HCT116 (cell line): Measurements from ENCODE around the gene CD248. TPM values are rescaled to one million over a fixed set of nuclear protein-coding genes. Genes with fewer than 3 reads are reported as not detected.
A peak's percentile ranks its signal among the peaks of the same experiment; 100 is the strongest.

ENCODE experiments used
- ATAC-seq: fragments of 200-7000 bp; cut with Tn5 transposase; 2 replicates; pipeline ENCODE4 v1.9.1; 2020; ENCODE audit warnings: mild to moderate bottlenecking, moderate library complexity
- BruUV-seq: library from RNA; stranded (reverse); fragments of 400-500 nt; replicated peaks from 2 replicates; lab custom pipeline; 2021; lab: Mats Ljungman, UMichigan
- CTCF ChIA-PET: fragments of 300-600 bp; sonication (Branson Sonifier 250); formaldehyde crosslinking; loops from one replicate; lab custom pipeline; 2021; ENCODE audit warnings: antibody characterized with exemption; lab: Charles Lee
- POLR2A ChIA-PET: fragments of 300-600, 350-600 bp; sonication (Branson Sonifier 250); formaldehyde crosslinking; loops from one replicate; lab custom pipeline; 2021; ENCODE audit warnings: antibody characterized with exemption; lab: Charles Lee
- RAD21 ChIA-PET, 2 experiments: fragments of 300-600 bp; sonication (Branson Sonifier 250); formaldehyde crosslinking; loops; one replicate each; lab custom pipeline; 2023; ENCODE audit warnings: low total read pairs in 2 of 2; ENCODE audit not compliant: uncharacterized antibody in 2 of 2, unreplicated experiment in 2 of 2, low non-redundant PET in 1 of 2; lab: Charles Lee
- DNase-seq: peaks from one replicate; pipeline ENCODE4 v3.0.0-alpha.2; 2010; ENCODE audit warnings: low read depth, low spot score
- H2AFZ ChIP-seq: fragments of 200-600 bp; shearing (Covaris generic), sonication (generic); 2 replicates; pipeline ENCODE4 v1.6.1; 2017; ENCODE audit warnings: low read depth, mixed run types, mixed read lengths, antibody characterized with exemption, low read length; ENCODE audit not compliant: poor library complexity, severe bottlenecking
- H3K27ac ChIP-seq: 2 replicates; pipeline ENCODE4 v1.5.1; 2012; ENCODE audit warnings: low read depth, low read length
- H3K27me3 ChIP-seq: fragments of 200-600 bp; sonication (generic); 2 replicates; pipeline ENCODE4 v1.6.1; 2016; ENCODE audit warnings: mixed run types, low read length, mixed read lengths; ENCODE audit not compliant: insufficient read depth
- H3K36me3 ChIP-seq, 2 experiments: fragments of 200-500 bp in 1 of 2; fragments of 200-600 bp in 1 of 2; sonication (Bioruptor generic) in 1 of 2; sonication (generic) in 1 of 2; 2 replicates each; pipeline versions ENCODE4 v1.5.1 to v1.6.1; 2014 to 2016; ENCODE audit warnings: low read length in 2 of 2, inconsistent platforms in 1 of 2, mixed read lengths in 1 of 2, mixed run types in 1 of 2; ENCODE audit not compliant: insufficient read depth in 2 of 2, control insufficient read depth in 1 of 2
- H3K4me1 ChIP-seq, 2 experiments: fragments of 200-600 bp in 1 of 2; sonication (generic) in 1 of 2; 2 replicates each; pipeline versions ENCODE4 v1.5.1 to v1.6.1; 2012 to 2017; ENCODE audit warnings: low read length in 2 of 2, inconsistent platforms in 1 of 2, mild to moderate bottlenecking in 1 of 2, mixed read lengths in 1 of 2, mixed run types in 1 of 2, moderate library complexity in 1 of 2; ENCODE audit not compliant: insufficient read depth in 2 of 2, control insufficient read depth in 1 of 2
- H3K4me2 ChIP-seq: fragments of 200-600 bp; sonication (generic); 2 replicates; pipeline ENCODE4 v1.6.1; 2017; ENCODE audit warnings: mixed run types, low read length, mixed read lengths
- H3K4me3 ChIP-seq, 2 experiments: fragments of 200-600 bp in 1 of 2; sonication (generic) in 1 of 2; replicated peaks in 1 of 2; 2 replicates each; pipeline ENCODE4 v1.5.1; 2011 to 2016; ENCODE audit warnings: low read length in 2 of 2, control low read depth in 1 of 2, low read depth in 1 of 2, mild to moderate bottlenecking in 1 of 2, mixed read lengths in 1 of 2, mixed run types in 1 of 2
- H3K79me2 ChIP-seq: fragments of 200-600 bp; sonication (generic); 2 replicates; pipeline ENCODE4 v1.6.1; 2017; ENCODE audit warnings: mild to moderate bottlenecking, mixed run types, low read length, moderate library complexity, mixed read lengths; ENCODE audit not compliant: insufficient read depth
- H3K9ac ChIP-seq: fragments of 200-600 bp; sonication (generic); 2 replicates; pipeline ENCODE4 v1.6.1; 2016; ENCODE audit warnings: low read length, mixed read lengths
- H3K9me2 ChIP-seq: fragments of 200-600 bp; sonication (generic), shearing (Covaris generic); 2 replicates; pipeline ENCODE4 v1.6.1; 2017; ENCODE audit warnings: mixed run types, mild to moderate bottlenecking, moderate library complexity; ENCODE audit not compliant: insufficient read depth
- H3K9me3 ChIP-seq, 2 experiments: fragments of 200-500 bp in 1 of 2; fragments of 200-600 bp in 1 of 2; sonication (Bioruptor generic) in 1 of 2; sonication (generic) in 1 of 2; 2 replicates each; pipeline ENCODE4 v1.6.1; 2014 to 2017; ENCODE audit warnings: low read length in 2 of 2, mixed read lengths in 2 of 2, inconsistent platforms in 1 of 2, low read depth in 1 of 2, mild to moderate bottlenecking in 1 of 2, mixed run types in 1 of 2, moderate library complexity in 1 of 2; ENCODE audit not compliant: control insufficient read depth in 1 of 2, insufficient read depth in 1 of 2
- H4K20me1 ChIP-seq: fragments of 200-600 bp; sonication (generic), shearing (Covaris generic); 2 replicates; pipeline ENCODE4 v1.6.1; 2017; ENCODE audit warnings: mixed run types, mild to moderate bottlenecking, moderate library complexity; ENCODE audit not compliant: insufficient read depth
- ATF3 ChIP-seq: IDR thresholded peaks from 2 replicates; pipeline ENCODE4 v1.6.1; 2012
- CBX3 ChIP-seq: IDR thresholded peaks from 2 replicates; pipeline ENCODE4 v1.6.1; 2012; ENCODE audit warnings: low read depth
- CEBPB ChIP-seq: IDR thresholded peaks from 2 replicates; pipeline ENCODE4 v1.6.1; 2012; ENCODE audit warnings: low read depth
- EGR1 ChIP-seq: IDR thresholded peaks from 2 replicates; pipeline ENCODE4 v1.6.1; 2012; ENCODE audit warnings: low read depth
- EZH2phosphoT487 ChIP-seq: fragments of 200-600 bp; IDR thresholded peaks from 2 replicates; pipeline ENCODE4 v1.6.1; 2018; ENCODE audit warnings: antibody characterized with exemption, borderline replicate concordance
- FOSL1 ChIP-seq: IDR thresholded peaks from 2 replicates; pipeline ENCODE4 v1.6.1; 2012; ENCODE audit warnings: low read depth
- POLR2A ChIP-seq: IDR thresholded peaks from 2 replicates; pipeline ENCODE4 v1.7.0; 2011; ENCODE audit warnings: borderline replicate concordance; ENCODE audit not compliant: insufficient read depth, insufficient read length; ENCODE audit errors: extremely low read depth
- RAD21 ChIP-seq: IDR thresholded peaks from 2 replicates; pipeline ENCODE4 v1.6.1; 2012; ENCODE audit warnings: low read depth, mild to moderate bottlenecking
- SIN3A ChIP-seq: IDR thresholded peaks from 2 replicates; pipeline ENCODE4 v1.6.1; 2012; ENCODE audit warnings: low read depth
- SP1 ChIP-seq: IDR thresholded peaks from 2 replicates; pipeline ENCODE4 v1.6.1; 2012; ENCODE audit warnings: low read depth
- SRF ChIP-seq: IDR thresholded peaks from 2 replicates; pipeline ENCODE4 v1.6.1; 2012; ENCODE audit warnings: low read depth
- TCF7L2 ChIP-seq: IDR thresholded peaks from 2 replicates; pipeline ENCODE4 v1.7.0; 2011; ENCODE audit warnings: borderline replicate concordance, inconsistent platforms; ENCODE audit not compliant: insufficient read depth, insufficient read length; ENCODE audit errors: extremely low read depth
- ZBTB33 ChIP-seq: IDR thresholded peaks from 2 replicates; pipeline ENCODE4 v1.6.1; 2011; ENCODE audit warnings: mild to moderate bottlenecking, low read length, moderate library complexity; ENCODE audit not compliant: insufficient replicate concordance; ENCODE audit errors: extremely low read depth
- ZFX ChIP-seq: fragments of 450-650 bp; IDR thresholded peaks from 2 replicates; pipeline ENCODE4 v1.6.1; 2017
- ZNF274 ChIP-seq: fragments of 200-500 bp; sonication (Bioruptor generic); IDR thresholded peaks from 2 replicates; pipeline ENCODE4 v1.6.1; 2014; ENCODE audit warnings: mild to moderate bottlenecking, low read depth, low read length, inconsistent platforms
- intact Hi-C: fragments of 100-400 bp; cut with micrococcal nuclease; formaldehyde crosslinking; loops from 2 replicates; pipeline ENCODE4 v1.10.0; 2022
- total RNA-seq: library from RNA; stranded (reverse); gene quantifications from one replicate; pipeline ENCODE4 v1.2.1, GENCODE V29; 2021; ENCODE audit not compliant: unreplicated experiment
- TF ChIP-seq, protein P1 (sequence below), 3 experiments: fragments of 200-600 bp in 1 of 3; sonication (generic) in 1 of 3; IDR thresholded peaks in 2 of 3; conservative IDR thresholded peaks in 1 of 3; 2 replicates each; pipeline ENCODE4 v1.5.1; 2012 to 2017; ENCODE audit warnings: low read depth in 2 of 3, low read length in 2 of 3, antibody characterized with exemption in 1 of 3, borderline replicate concordance in 1 of 3, control low read depth in 1 of 3, mild to moderate bottlenecking in 1 of 3, mixed read lengths in 1 of 3, mixed run types in 1 of 3, moderate library complexity in 1 of 3; ENCODE audit not compliant: insufficient read depth in 1 of 3
- TF ChIP-seq, protein P2 (sequence below): IDR thresholded peaks from 2 replicates; pipeline ENCODE4 v1.6.1; 2012; ENCODE audit warnings: low read depth

CD248 gene
- total RNA-seq, 1 experiment from 2014 or later: 0.32 TPM

DNA sequence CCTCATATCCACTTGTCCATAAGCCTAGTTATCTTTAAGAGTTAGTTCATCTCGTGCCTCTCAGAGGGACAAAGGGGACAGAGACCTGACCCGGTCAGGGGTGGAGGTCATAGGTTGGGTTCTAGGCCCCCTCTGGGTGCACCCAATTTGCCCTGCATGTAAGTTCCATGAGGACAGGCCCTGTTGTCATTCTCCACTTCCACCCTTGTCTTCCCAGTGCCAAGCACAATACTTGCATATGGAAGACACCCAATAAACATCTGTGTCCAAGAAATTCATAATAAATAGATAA, 26.6 kb downstream of the CD248 start:
- H3K27me3 ChIP-seq: no peaks in the 10 kb centered on the region
- BruUV-seq: no TSS peak
- H3K4me3 ChIP-seq: peak overlapping the region; percentile 71 to 96
- peaks cover 22 to 45% of the 10 kb centered on the region in 2 experiments for H3K4me1 ChIP-seq
- no peak for DNase-seq
- ATAC-seq: no peak
- TF ChIP-seq TCF7L2: no peak
- no peak for TF ChIP-seq SRF
- TF ChIP-seq EGR1: no peak
- TF ChIP-seq EZH2phosphoT487: no peak
- TF ChIP-seq SP1: no peak
- TF ChIP-seq CEBPB: no peak
- TF ChIP-seq ATF3: no peak
- TF ChIP-seq ZNF274: no peak
- TF ChIP-seq POLR2A: no peak
- TF ChIP-seq FOSL1: no peak
- no peak for TF ChIP-seq SIN3A
- TF ChIP-seq, protein P1, sequence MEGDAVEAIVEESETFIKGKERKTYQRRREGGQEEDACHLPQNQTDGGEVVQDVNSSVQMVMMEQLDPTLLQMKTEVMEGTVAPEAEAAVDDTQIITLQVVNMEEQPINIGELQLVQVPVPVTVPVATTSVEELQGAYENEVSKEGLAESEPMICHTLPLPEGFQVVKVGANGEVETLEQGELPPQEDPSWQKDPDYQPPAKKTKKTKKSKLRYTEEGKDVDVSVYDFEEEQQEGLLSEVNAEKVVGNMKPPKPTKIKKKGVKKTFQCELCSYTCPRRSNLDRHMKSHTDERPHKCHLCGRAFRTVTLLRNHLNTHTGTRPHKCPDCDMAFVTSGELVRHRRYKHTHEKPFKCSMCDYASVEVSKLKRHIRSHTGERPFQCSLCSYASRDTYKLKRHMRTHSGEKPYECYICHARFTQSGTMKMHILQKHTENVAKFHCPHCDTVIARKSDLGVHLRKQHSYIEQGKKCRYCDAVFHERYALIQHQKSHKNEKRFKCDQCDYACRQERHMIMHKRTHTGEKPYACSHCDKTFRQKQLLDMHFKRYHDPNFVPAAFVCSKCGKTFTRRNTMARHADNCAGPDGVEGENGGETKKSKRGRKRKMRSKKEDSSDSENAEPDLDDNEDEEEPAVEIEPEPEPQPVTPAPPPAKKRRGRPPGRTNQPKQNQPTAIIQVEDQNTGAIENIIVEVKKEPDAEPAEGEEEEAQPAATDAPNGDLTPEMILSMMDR (IDR thresholded peaks at IDR 0.05 in 2 of 3, conservative IDR thresholded peaks at IDR 0.05 in 1 of 3; ENCODE audit: borderline replicate concordance in 1 of 3, insufficient read depth in 1 of 3, low read depth in 2 of 3, low read length in 2 of 3): no peak
- TF ChIP-seq, protein P2, sequence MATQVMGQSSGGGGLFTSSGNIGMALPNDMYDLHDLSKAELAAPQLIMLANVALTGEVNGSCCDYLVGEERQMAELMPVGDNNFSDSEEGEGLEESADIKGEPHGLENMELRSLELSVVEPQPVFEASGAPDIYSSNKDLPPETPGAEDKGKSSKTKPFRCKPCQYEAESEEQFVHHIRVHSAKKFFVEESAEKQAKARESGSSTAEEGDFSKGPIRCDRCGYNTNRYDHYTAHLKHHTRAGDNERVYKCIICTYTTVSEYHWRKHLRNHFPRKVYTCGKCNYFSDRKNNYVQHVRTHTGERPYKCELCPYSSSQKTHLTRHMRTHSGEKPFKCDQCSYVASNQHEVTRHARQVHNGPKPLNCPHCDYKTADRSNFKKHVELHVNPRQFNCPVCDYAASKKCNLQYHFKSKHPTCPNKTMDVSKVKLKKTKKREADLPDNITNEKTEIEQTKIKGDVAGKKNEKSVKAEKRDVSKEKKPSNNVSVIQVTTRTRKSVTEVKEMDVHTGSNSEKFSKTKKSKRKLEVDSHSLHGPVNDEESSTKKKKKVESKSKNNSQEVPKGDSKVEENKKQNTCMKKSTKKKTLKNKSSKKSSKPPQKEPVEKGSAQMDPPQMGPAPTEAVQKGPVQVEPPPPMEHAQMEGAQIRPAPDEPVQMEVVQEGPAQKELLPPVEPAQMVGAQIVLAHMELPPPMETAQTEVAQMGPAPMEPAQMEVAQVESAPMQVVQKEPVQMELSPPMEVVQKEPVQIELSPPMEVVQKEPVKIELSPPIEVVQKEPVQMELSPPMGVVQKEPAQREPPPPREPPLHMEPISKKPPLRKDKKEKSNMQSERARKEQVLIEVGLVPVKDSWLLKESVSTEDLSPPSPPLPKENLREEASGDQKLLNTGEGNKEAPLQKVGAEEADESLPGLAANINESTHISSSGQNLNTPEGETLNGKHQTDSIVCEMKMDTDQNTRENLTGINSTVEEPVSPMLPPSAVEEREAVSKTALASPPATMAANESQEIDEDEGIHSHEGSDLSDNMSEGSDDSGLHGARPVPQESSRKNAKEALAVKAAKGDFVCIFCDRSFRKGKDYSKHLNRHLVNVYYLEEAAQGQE: no peak
- TF ChIP-seq CBX3: no peak
- TF ChIP-seq ZBTB33: no peak
- no peak for TF ChIP-seq ZFX
- TF ChIP-seq RAD21: no peak
- ChIA-PET CTCF (interaction anchor here (0.7 to 1.8 kb wide), 3 partner anchors 8 to 23 kb away, joined by 3 to 10 read pairs (median 8); partner anchors contain the start of gene RAB1B), RAD21 (no interaction called here), POLR2A (no interaction called here)
- H3K9me3 ChIP-seq: no peaks in the 10 kb centered on the region
- no peaks in the 10 kb centered on the region for H3K36me3 ChIP-seq
- peak overlapping the region; percentile 99 for H3K4me2 ChIP-seq
- H3K9ac ChIP-seq: peak overlapping the region; percentile 93
- no peaks in the 10 kb centered on the region for H4K20me1 ChIP-seq
- peaks cover 19% of the 10 kb centered on the region for H3K79me2 ChIP-seq
- H3K27ac ChIP-seq: peak overlapping the region; percentile 70; the same call in 1 of the 2 replicates
- intact Hi-C loops: no loop called here
- no peaks in the 10 kb centered on the region for H3K9me2 ChIP-seq
- H2AFZ ChIP-seq: no peak overlapping the region
